SKM-1 (cell line): Measurements from ENCODE around the gene MAST2.
"Not testable (repeated sequence)": the region's sequence is repeated elsewhere in the genome, so short reads cannot be mapped to it uniquely, and the experiment has no call there.

Source experiments
- DNase-seq: peaks from one replicate; lab custom pipeline; 2025; ENCODE audit not compliant: unreplicated experiment; lab: John Stamatoyannopoulos, UW

The MAST2 gene

GRCh38 chr1:45930258-45931150 lies 127.1 kb downstream of the MAST2 start:
- no peak for DNase-seq

DNA sequence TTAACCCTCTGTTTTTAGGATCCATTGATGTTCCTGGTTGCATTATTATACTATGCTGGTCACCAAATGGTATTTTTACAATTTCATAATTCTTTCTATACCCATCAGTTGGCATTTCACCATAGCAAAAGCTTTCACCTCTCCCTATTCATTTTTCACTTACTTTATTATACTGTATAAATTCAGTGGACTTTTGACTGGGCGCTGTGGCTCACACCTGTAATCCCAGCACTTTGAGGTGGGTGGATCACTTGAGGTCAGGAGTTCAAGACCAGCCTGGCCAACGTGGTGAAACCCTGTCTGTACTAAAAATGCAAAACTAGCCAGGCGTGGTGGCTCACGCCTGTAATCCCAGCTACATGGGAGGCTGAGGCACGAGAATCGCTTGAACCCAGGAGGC lies 128.8 kb downstream of the MAST2 start:
- DNase-seq = not testable (repeated sequence)

GRCh38 chr1:45934947-45935346 lies 131.5 kb downstream of the MAST2 start:
- DNase-seq = no peak

GRCh38 chr1:45938029-45938428 lies 134.6 kb downstream of the MAST2 start:
- DNase-seq = no peak

GRCh38 chr1:45942411-45942810 lies 139.0 kb downstream of the MAST2 start:
- no peak for DNase-seq

- no peak for DNase-seq
Measured at GRCh38 chr1:45943185-45943584, 139.8 kb downstream of the MAST2 start.

DNA sequence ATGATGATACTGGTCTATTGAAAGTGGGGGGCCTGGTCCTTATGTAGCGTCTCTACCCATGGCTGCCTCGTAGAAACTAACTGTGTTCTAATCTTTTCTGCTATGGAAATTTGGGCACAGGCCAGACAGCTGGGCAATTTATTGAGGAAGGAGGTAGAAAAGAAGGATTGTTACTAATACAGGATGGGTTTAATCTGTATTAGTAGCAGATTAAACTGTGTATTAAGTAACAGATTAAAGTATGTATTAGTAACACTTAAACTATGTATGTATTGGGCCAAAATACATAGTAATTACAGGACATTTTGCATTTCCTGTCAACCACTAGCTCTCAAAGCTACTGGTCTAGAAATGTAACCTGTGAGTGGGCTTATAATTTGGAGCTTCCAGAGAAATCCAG lies 142.0 kb downstream of the MAST2 start:
- no peak for DNase-seq

DNA sequence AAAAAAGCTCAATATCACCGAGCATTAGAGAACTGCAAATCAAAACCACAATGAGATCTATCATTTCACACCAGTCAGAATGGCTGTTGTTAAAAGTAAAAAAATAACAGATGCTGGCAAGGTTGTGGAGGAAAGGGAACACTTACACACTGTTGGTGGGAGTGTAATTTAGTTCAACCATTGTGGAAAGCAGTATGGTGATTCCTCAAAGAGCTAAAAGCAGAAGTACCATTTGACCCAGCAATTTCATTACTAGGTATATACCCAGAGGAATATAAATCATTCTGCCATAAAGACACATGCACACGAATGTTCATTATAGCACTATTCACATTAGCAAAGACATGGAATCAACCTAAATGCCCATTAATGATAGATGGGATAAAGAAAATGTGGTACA lies 146.1 kb downstream of the MAST2 start:
- not testable (repeated sequence) for DNase-seq

GRCh38 chr1:45952072-45952471 lies 148.7 kb downstream of the MAST2 start:
- DNase-seq = no peak

- DNase-seq = no peak
Measured at GRCh38 chr1:45953934-45954847, 150.8 kb downstream of the MAST2 start.

- no peak for DNase-seq
Measured at GRCh38 chr1:45957684-45958083, 154.3 kb downstream of the MAST2 start.

DNA sequence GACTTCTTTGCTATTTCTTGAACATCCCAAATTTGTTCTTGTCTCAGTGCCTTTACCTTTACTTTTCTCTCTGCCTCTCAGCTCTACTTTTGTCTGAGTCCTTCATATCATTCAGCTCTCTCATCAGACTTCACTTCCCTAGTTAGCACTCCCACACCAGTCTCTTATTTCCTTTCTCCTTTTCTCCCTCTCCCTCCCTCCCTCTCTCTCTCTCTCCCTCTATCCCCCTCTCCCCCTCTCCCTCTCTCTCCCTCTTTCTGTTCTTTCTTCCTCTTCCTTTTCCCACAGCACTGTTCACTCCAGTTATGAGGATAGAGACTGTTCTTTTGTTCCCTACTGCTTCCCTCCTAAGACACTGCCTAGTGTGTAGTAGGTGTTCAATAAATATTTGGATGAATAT lies 154.9 kb downstream of the MAST2 start:
- DNase-seq = no peak

GRCh38 chr1:45960930-45961715 lies 157.7 kb downstream of the MAST2 start:
- no peak for DNase-seq

DNA sequence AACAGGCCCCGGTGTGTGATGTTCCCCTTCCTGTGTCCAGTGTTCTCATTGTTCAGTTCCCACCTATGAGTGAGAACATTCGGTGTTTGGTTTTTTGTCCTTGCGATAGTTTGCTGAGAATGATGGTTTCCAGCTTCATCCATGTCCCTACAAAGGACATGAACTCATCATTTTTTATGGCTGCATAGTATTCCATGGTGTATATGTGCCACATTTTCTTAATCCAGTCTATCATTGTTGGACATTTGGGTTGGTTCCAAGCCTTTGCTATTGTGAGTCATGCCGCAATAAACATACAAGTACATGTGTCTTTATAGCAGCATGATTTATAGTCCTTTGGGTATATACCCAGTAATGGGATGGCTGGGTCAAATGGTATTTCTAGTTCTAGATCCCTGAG lies 158.5 kb downstream of the MAST2 start:
- not testable (repeated sequence) for DNase-seq

- DNase-seq = no peak
Measured at GRCh38 chr1:45968941-45969666, 165.7 kb downstream of the MAST2 start.

DNA sequence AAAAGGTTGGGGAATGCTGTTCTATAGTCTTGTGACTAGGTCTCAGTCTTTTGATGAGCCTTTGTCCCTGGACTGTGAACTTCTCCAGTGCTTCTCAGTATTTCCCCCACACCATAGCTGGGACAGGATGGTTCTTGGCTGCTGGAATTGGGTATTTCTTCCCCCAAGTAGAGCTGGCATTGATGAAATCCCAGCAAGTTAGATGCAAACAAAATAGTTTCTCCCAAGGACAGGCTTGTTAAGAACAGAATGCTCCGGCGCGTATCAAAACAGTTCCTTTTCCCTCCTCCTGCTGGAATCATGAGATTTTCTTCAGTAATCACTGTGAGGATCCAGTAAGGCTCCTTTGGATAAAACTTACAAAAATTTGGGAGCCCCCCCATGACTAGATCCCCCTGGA lies 166.5 kb downstream of the MAST2 start:
- no peak for DNase-seq

DNA sequence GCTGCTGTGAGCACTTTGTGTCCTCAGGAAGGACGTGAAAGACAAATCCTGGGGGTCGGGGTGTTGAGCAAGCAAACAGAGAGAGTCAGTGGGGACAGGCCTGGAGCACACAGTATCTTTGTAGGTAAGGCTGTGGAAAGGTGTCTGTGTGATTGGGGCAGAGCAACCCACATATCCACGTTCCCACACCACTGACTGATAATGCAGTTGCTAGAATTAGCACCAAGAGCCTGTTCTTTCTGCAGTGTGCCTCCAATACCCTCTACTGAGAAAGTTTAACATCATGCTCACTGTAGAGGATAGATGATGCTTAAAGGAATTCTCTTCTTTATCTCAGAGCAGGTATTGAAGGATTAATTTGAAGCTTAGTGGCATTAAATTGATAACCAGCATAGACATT lies 167.9 kb downstream of the MAST2 start:
- no peak for DNase-seq

DNA sequence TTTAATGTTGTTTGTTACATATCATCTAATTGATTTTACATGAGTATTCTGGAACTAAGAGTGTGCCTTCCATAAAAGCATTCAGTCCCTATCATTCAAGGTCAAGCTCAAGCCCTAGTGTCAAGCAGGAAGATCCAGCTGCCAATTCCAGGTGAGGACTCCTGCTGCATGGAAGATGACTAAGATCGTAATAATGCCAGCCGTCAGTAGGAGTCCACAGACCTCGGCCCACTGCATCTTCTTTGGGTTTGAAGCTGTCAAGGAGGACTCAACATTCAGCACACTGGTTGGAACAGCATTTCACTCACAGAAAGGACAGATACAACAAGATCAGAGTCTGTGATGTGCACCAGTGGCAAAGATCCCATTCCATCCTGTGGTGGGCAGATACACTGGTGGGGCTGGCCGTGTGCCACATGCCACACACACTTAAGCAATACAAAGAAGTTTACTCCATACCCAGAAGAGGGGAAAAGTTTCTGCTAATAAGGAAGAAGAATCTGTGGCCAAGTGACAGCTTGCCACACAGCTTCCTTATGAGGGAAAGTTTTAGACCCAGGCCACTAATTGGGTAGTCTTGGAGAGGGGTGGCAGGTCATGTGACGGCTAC lies 168.6 kb downstream of the MAST2 start:
- DNase-seq = no peak

DNA sequence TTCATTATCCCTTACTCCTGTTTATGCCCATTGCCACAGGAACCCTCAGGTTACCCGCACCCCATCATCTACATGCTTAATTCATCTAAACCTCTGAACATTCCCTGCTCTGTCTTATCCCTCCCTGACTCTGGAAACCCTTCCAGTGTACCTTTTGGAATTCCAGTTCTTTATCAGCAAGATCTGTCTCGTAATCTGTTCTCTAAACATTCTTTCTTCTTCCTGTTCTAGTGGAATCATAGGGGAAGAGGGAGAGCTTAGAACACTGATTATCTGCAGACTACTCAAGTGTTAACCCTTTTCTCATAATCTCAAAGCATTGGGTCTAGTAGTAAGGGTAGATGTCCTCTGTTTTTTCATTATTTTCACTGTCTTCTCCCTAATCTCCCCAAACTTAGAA lies 169.2 kb downstream of the MAST2 start:
- DNase-seq = no peak

DNA sequence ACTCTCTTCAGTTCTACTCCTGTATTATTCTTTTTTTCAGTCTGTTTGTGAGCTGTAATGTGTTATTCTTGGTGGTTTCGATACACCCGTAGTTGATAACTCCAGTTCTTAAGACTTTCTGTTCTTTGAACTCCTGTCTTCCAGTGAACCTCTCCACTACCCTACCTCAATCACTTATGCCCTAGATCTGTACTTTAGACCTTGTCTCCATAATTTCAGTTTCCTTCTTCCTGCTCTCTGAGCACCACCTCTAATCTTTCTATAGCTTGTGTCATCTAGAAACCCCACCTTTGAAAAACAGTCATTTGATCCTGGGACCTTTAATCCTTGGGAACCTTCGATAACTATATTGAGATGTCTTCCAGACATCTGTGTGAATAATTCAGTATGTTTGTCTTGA lies 169.7 kb downstream of the MAST2 start:
- no peak for DNase-seq
